ENCODE data around the gene SYNC. TPM values are rescaled to one million over a fixed set of nuclear protein-coding genes. Genes with fewer than 3 reads are reported as not detected.
A peak's percentile ranks its signal among the peaks of the same experiment; 100 is the strongest.

SYNC gene
- total and polyA plus RNA-seq, 2 experiments from 2014 or later, result 6.8 to 9.0 TPM

GRCh38 chr1:32719681-32720275 is 17.2 kb upstream of the SYNC start:
- no peaks in the 10 kb centered on the region for H3K9me2 ChIP-seq (replicated peaks; ENCODE audit: insufficient read depth)
- H3K4me2 ChIP-seq, result no peak overlapping the region
- no peak for DNase-seq (ENCODE audit: low spot score)
- no peak overlapping the region for H3K27ac ChIP-seq
- no peaks in the 10 kb centered on the region for H3K27me3 ChIP-seq
- WGBS (ENCODE audit: low lambda C conversion rate, missing lambda C conversion rate), result 88% methylated on average over 4 of the region's 4 CpGs
- no peaks in the 10 kb centered on the region for H3K79me2 ChIP-seq
- TF ChIP-seq EZH2 (IDR thresholded peaks at IDR 0.05; ENCODE audit: borderline replicate concordance) (no peak), EZH2phosphoT487 (IDR thresholded peaks at IDR 0.05; ENCODE audit: low read depth, severe bottlenecking, unreplicated experiment) (no peak), CTCF (IDR thresholded peaks at IDR 0.05; ENCODE audit: poor library complexity) (no peak)
- H2AFZ ChIP-seq, result no peak overlapping the region
- no peaks in the 10 kb centered on the region for H3K36me3 ChIP-seq (replicated peaks; ENCODE audit: insufficient read depth, low read depth)
- H3K9me3 ChIP-seq (ENCODE audit: low read depth), result no peaks in the 10 kb centered on the region
- peaks cover 14% of the 10 kb centered on the region for H3K4me1 ChIP-seq (ENCODE audit: insufficient read depth)
- H3K4me3 ChIP-seq, result no peak overlapping the region
- no peaks in the 10 kb centered on the region for H4K20me1 ChIP-seq (ENCODE audit: insufficient read depth, poor library complexity, severe bottlenecking)

- no peaks in the 10 kb centered on the region for H3K27me3 ChIP-seq
- WGBS (ENCODE audit: low lambda C conversion rate, missing lambda C conversion rate), result 94% methylated on average over 1 of the region's 1 CpG
- no peak overlapping the region for H2AFZ ChIP-seq
- H3K9me3 ChIP-seq (ENCODE audit: low read depth), result no peaks in the 10 kb centered on the region
- no peak overlapping the region for H3K27ac ChIP-seq
- no peak overlapping the region for H3K4me3 ChIP-seq
- H3K4me1 ChIP-seq (ENCODE audit: insufficient read depth), result peaks cover 18% of the 10 kb centered on the region
- no peaks in the 10 kb centered on the region for H3K79me2 ChIP-seq
- DNase-seq (ENCODE audit: low spot score), result no peak
- H3K4me2 ChIP-seq, result no peak overlapping the region
- H4K20me1 ChIP-seq (ENCODE audit: insufficient read depth, poor library complexity, severe bottlenecking), result no peaks in the 10 kb centered on the region
- H3K36me3 ChIP-seq (replicated peaks; ENCODE audit: insufficient read depth, low read depth), result no peaks in the 10 kb centered on the region
- TF ChIP-seq CTCF (IDR thresholded peaks at IDR 0.05; ENCODE audit: poor library complexity) (no peak), EZH2phosphoT487 (IDR thresholded peaks at IDR 0.05; ENCODE audit: low read depth, severe bottlenecking, unreplicated experiment) (no peak), EZH2 (IDR thresholded peaks at IDR 0.05; ENCODE audit: borderline replicate concordance) (no peak)
- no peaks in the 10 kb centered on the region for H3K9me2 ChIP-seq (replicated peaks; ENCODE audit: insufficient read depth)
Observed at GRCh38 chr1:32718527-32718926, 16.0 kb upstream of the SYNC start.

GRCh38 chr1:32718036-32718435 is 15.5 kb upstream of the SYNC start:
- no peak for DNase-seq (ENCODE audit: low spot score)
- H3K27ac ChIP-seq, result peak overlapping the region; percentile 78
- H3K9me3 ChIP-seq (ENCODE audit: low read depth), result no peaks in the 10 kb centered on the region
- no peak overlapping the region for H2AFZ ChIP-seq
- H3K4me2 ChIP-seq, result no peak overlapping the region
- H3K36me3 ChIP-seq (replicated peaks; ENCODE audit: insufficient read depth, low read depth), result no peaks in the 10 kb centered on the region
- no peaks in the 10 kb centered on the region for H3K27me3 ChIP-seq
- H3K4me3 ChIP-seq, result no peak overlapping the region
- peaks cover 18% of the 10 kb centered on the region for H3K4me1 ChIP-seq (ENCODE audit: insufficient read depth)
- no peaks in the 10 kb centered on the region for H3K9me2 ChIP-seq (replicated peaks; ENCODE audit: insufficient read depth)
- WGBS (ENCODE audit: low lambda C conversion rate, missing lambda C conversion rate), result 78% methylated on average over 2 of the region's 2 CpGs
- no peak for TF ChIP-seq CTCF (IDR thresholded peaks at IDR 0.05; ENCODE audit: poor library complexity)
- TF ChIP-seq EZH2phosphoT487 (IDR thresholded peaks at IDR 0.05; ENCODE audit: low read depth, severe bottlenecking, unreplicated experiment), result no peak
- TF ChIP-seq EZH2 (IDR thresholded peaks at IDR 0.05; ENCODE audit: borderline replicate concordance), result no peak
- no peaks in the 10 kb centered on the region for H3K79me2 ChIP-seq
- no peaks in the 10 kb centered on the region for H4K20me1 ChIP-seq (ENCODE audit: insufficient read depth, poor library complexity, severe bottlenecking)
